GM12878 (cell line): ENCODE results near the gene MRM1. TPM values are rescaled to one million over a fixed set of nuclear protein-coding genes. Genes with fewer than 3 reads are reported as not detected.

Source experiments
- ATAC-seq: fragments of 200-7000 bp; cut with Tn5 transposase; 3 replicates; pipeline ENCODE4 v1.9.1; 2020; ENCODE audit warnings: mild to moderate bottlenecking, moderate library complexity
- BruUV-seq: library from RNA; stranded (reverse); fragments of 400-500 nt; replicated peaks from 2 replicates; lab custom pipeline; 2021; lab: Mats Ljungman, UMichigan
- CTCF ChIA-PET: fragments of 300-600 bp; sonication (Branson Sonifier 250); formaldehyde crosslinking; extraction: SDS; loops from one replicate; lab custom pipeline; 2021; ENCODE audit warnings: inconsistent platforms; lab: Yijun Ruan, JAX
- POLR2A ChIA-PET: fragments of 350-600 bp; formaldehyde crosslinking; extraction: SDS; loops from one replicate; lab custom pipeline; 2021; ENCODE audit warnings: inconsistent platforms; lab: Charles Lee
- RAD21 ChIA-PET: fragments of 300-600 bp; sonication (Branson Sonifier 250); formaldehyde crosslinking; loops from one replicate; lab custom pipeline; 2023; ENCODE audit warnings: antibody characterized with exemption; ENCODE audit not compliant: unreplicated experiment; lab: Charles Lee
- SMC1A ChIA-PET: fragments of 300-600 bp; sonication (Branson Sonifier 250); formaldehyde crosslinking; loops from one replicate; lab custom pipeline; 2023; ENCODE audit not compliant: unreplicated experiment, uncharacterized antibody; lab: Charles Lee
- DNase-seq: peaks from one replicate; pipeline ENCODE4 v3.0.0-alpha.2; 2011; ENCODE audit warnings: low read depth, low spot score
- FAIRE-seq: peaks from 3 replicates; lab custom pipeline; 2011; peaks lifted over from hg19 to GRCh38; lab: Jason Lieb, UNC
- H2AFZ ChIP-seq: 2 replicates; pipeline ENCODE4 v1.6.0; 2011; ENCODE audit warnings: low read depth, low read length, control low read depth; ENCODE audit not compliant: control insufficient read depth
- H3K27ac ChIP-seq: 2 replicates; pipeline ENCODE4 v1.5.1; 2011; ENCODE audit warnings: control low read depth; ENCODE audit not compliant: control insufficient read depth, insufficient read depth
- H3K27me3 ChIP-seq, 2 experiments: replicated peaks in 1 of 2; 2 replicates each; pipeline versions ENCODE4 v1.6.0 to v1.6.1; 2011; ENCODE audit warnings: low read length in 1 of 2; ENCODE audit not compliant: control insufficient read depth in 2 of 2, insufficient read depth in 2 of 2
- H3K36me3 ChIP-seq, 2 experiments: 2 replicates each; pipeline ENCODE4 v1.5.1; 2011; ENCODE audit warnings: low read length in 1 of 2; ENCODE audit not compliant: control insufficient read depth in 2 of 2, insufficient read depth in 2 of 2
- H3K4me1 ChIP-seq: 2 replicates; pipeline ENCODE4 v1.6.1; 2011; ENCODE audit warnings: mild to moderate bottlenecking, low read length, moderate library complexity, mixed read lengths; ENCODE audit not compliant: control insufficient read depth, insufficient read depth
- H3K4me2 ChIP-seq: 2 replicates; pipeline ENCODE4 v1.6.0; 2011; ENCODE audit warnings: control low read depth; ENCODE audit not compliant: control insufficient read depth, insufficient read depth
- H3K4me3 ChIP-seq: fragments of 200-600 bp; sonication (generic); 2 replicates; pipeline ENCODE4 v1.5.1; 2016
- H3K79me2 ChIP-seq: 2 replicates; pipeline ENCODE4 v1.6.0; 2011; ENCODE audit warnings: low read length; ENCODE audit not compliant: control insufficient read depth, insufficient read depth
- H3K9ac ChIP-seq: 2 replicates; pipeline ENCODE4 v1.8.0; 2011; ENCODE audit warnings: low read length, control low read depth, mixed read lengths; ENCODE audit not compliant: control insufficient read depth, insufficient read depth
- H3K9me3 ChIP-seq: replicated peaks from 3 replicates; pipeline ENCODE4 v1.5.1; 2011; ENCODE audit warnings: mild to moderate bottlenecking, low read length; ENCODE audit not compliant: control insufficient read depth, insufficient read depth
- H4K20me1 ChIP-seq: 2 replicates; pipeline ENCODE4 v1.6.0; 2011; ENCODE audit not compliant: control insufficient read depth, insufficient read depth
- BCL3 ChIP-seq: IDR thresholded peaks from 2 replicates; pipeline ENCODE4 v1.6.1; 2011; ENCODE audit warnings: borderline replicate concordance, low read depth, mild to moderate bottlenecking, moderate library complexity, low read length; ENCODE audit not compliant: insufficient read depth, poor library complexity, severe bottlenecking
- BHLHE40 ChIP-seq, 2 experiments: fragments of 450-650 bp in 1 of 2; IDR thresholded peaks; 2 replicates each; pipeline ENCODE4 v1.6.1; 2011 to 2017; ENCODE audit warnings: low read depth in 2 of 2, borderline replicate concordance in 1 of 2, improper control_type of control experiment in 1 of 2, low read length in 1 of 2, mild to moderate bottlenecking in 1 of 2
- EED ChIP-seq: sonication (generic); IDR thresholded peaks from 2 replicates; pipeline ENCODE4 v1.6.1; 2016; ENCODE audit warnings: antibody characterized with exemption, low read depth
- KDM1A ChIP-seq: fragments of 200-600 bp; sonication (generic); IDR thresholded peaks from 2 replicates; pipeline ENCODE4 v1.6.1; 2016; ENCODE audit warnings: borderline replicate concordance
- MAX ChIP-seq: IDR thresholded peaks from 2 replicates; pipeline ENCODE4 v1.6.1; 2012; ENCODE audit warnings: low read depth, low read length, improper control_type of control experiment
- MXI1 ChIP-seq: fragments of 150-350 bp; IDR thresholded peaks from 2 replicates; pipeline ENCODE4 v1.6.1; 2011; ENCODE audit warnings: low read depth, mild to moderate bottlenecking, inconsistent platforms, low read length, improper control_type of control experiment
- PBX3 ChIP-seq: IDR thresholded peaks from 2 replicates; pipeline ENCODE4 v1.6.1; 2011; ENCODE audit warnings: mild to moderate bottlenecking, low read depth, low read length, moderate library complexity; ENCODE audit not compliant: insufficient replicate concordance
- RELB ChIP-seq: fragments of 450-650 bp; IDR thresholded peaks from 2 replicates; pipeline ENCODE4 v1.6.1; 2017; ENCODE audit warnings: low read depth, mild to moderate bottlenecking, moderate library complexity
- STAT1 ChIP-seq: fragments of 450-650 bp; conservative IDR thresholded peaks from 2 replicates; pipeline ENCODE4 v1.6.1; 2014; ENCODE audit warnings: antibody characterized with exemption, mild to moderate bottlenecking
- TCF3 ChIP-seq: IDR thresholded peaks from 2 replicates; pipeline ENCODE4 v1.6.1; 2012; ENCODE audit warnings: low read depth, mild to moderate bottlenecking, low read length, borderline replicate concordance; ENCODE audit not compliant: insufficient read depth
- USF1 ChIP-seq: IDR thresholded peaks from 2 replicates; pipeline ENCODE4 v1.6.1; 2011; ENCODE audit warnings: borderline replicate concordance, low read depth, mild to moderate bottlenecking, moderate library complexity, mixed read lengths, low read length; ENCODE audit not compliant: insufficient read depth; ENCODE audit errors: extremely low read length
- ZBTB4 ChIP-seq: fragments of 450-650 bp; formaldehyde crosslinking; IDR thresholded peaks from 2 replicates; pipeline ENCODE4 v1.4.0; 2022; ENCODE audit warnings: mild to moderate bottlenecking, moderate library complexity
- WGBS: methylation state at CpG from one replicate; pipeline ENCODE4 v1.1.6; 2016; ENCODE audit warnings: low lambda C conversion rate; ENCODE audit not compliant: insufficient replicate concordance, insufficient coverage; ENCODE audit errors: missing lambda C conversion rate; 5-methylcytosine and 5-hydroxymethylcytosine counted together
- in situ Hi-C: fragments of 300-500 bp; cut with MboI; formaldehyde crosslinking; loops from 9 replicates; pipeline ENCODE4 v1.14.3; 2018; ENCODE audit warnings: mixed read lengths
- intact Hi-C: fragments of 100-400 bp; cut with micrococcal nuclease; formaldehyde crosslinking; loops from one replicate; pipeline ENCODE4 v1.14.2; 2022; ENCODE audit not compliant: unreplicated experiment
- polyA plus RNA-seq, 11 experiments: library from polyadenylated mRNA; depleted of rRNA in 4 of 11; unstranded in 6 of 11; stranded (reverse) in 5 of 11; fragments of >200 nt; fragmentation: Nextera tagmentation in 4 of 11; fragmentation: Illumina TruSeq in 1 of 11; extraction: Ambion mirVana in 4 of 11; extraction: Trizol in 1 of 11; gene quantifications; 1 replicate in 1 of 11; 2 replicates in 10 of 11; pipeline versions ENCODE4 v1.2.1 to v1.2.3, GENCODE V29; 2011 to 2016; ENCODE audit warnings: inconsistent platforms in 2 of 11, missing spikeins in 2 of 11, low read depth in 1 of 11
- total RNA-seq, 4 experiments: library from RNA; depleted of rRNA in 3 of 4; stranded (reverse); fragments of >200 nt in 3 of 4; fragmentation: Illumina TruSeq in 1 of 4; extraction: Trizol in 1 of 4; gene quantifications; 2 replicates each; pipeline versions ENCODE4 v1.2.1 to v1.2.3, GENCODE V29; 2013 to 2021

The MRM1 gene
- total and polyA plus RNA-seq, 10 of the 15 experiments (the other 5 are each of a cell fraction or from before 2014, with no cell fraction given), result 0.23 to 16.9 (median 13.2) TPM

- H3K4me1 ChIP-seq, result no peaks in the 10 kb centered on the region
- no peak for ATAC-seq
- H3K9ac ChIP-seq, result no peak overlapping the region
- POLR2A ChIA-PET, result no interaction called here
- no peaks in the 10 kb centered on the region for H3K9me3 ChIP-seq
- no peak overlapping the region for H3K27ac ChIP-seq
- no TSS peak for BruUV-seq
- 79% methylated on average over 21 of the region's 25 CpGs for WGBS
- SMC1A ChIA-PET, result no interaction called here
- in situ Hi-C loops, result no loop called here
- no peaks in the 10 kb centered on the region; a peak in 1 of 4 replicates for H3K36me3 ChIP-seq
- no peak overlapping the region for H3K4me2 ChIP-seq
- intact Hi-C loops, result no loop called here
- CTCF ChIA-PET, result no interaction called here
- no peaks in the 10 kb centered on the region for H4K20me1 ChIP-seq
- no peak for DNase-seq
- H3K79me2 ChIP-seq, result no peaks in the 10 kb centered on the region
- no peak overlapping the region for H3K4me3 ChIP-seq
- FAIRE-seq, result no peak
- TF ChIP-seq BCL3 (peak; percentile 99), USF1 (no peak), STAT1 (no peak), EED (no peak), TCF3 (peak; percentile 89; the same call in 1 of the 2 replicates), PBX3 (peak; percentile 66), MAX (no peak), BHLHE40 (IDR thresholded peaks at IDR 0.05; ENCODE audit: borderline replicate concordance in 1 of 2, low read depth in 2 of 2, low read length in 1 of 2) (no peak), RELB (no peak), MXI1 (no peak), KDM1A (no peak), ZBTB4 (CRISPR knock-in tag) (no peak)
- RAD21 ChIA-PET, result no interaction called here
- H3K27me3 ChIP-seq, result peaks cover 4 to 9% of the 10 kb centered on the region in 2 experiments; a peak in 3 of 4 replicates
- H2AFZ ChIP-seq, result no peak overlapping the region
Observed at GRCh38 chr17:36657390-36657762, 56.0 kb downstream of the MRM1 start.
